ENCODE data around the gene APPBP2. TPM values are rescaled to one million over a fixed set of nuclear protein-coding genes. Genes with fewer than 3 reads are reported as not detected.

APPBP2 gene
- total RNA-seq, 1 donor from 2014 or later, result 46.8 TPM

- H3K9me3 Mint-ChIP-seq (ENCODE audit: unreplicated experiment), result no peaks in the 10 kb centered on the region
- no peaks in the 10 kb centered on the region for H3K4me1 Mint-ChIP-seq (ENCODE audit: low read depth, unreplicated experiment)
- peaks cover 3% of the 10 kb centered on the region for H3K27me3 Mint-ChIP-seq (ENCODE audit: unreplicated experiment)
- no peak overlapping the region for H3K4me3 Mint-ChIP-seq (ENCODE audit: unreplicated experiment)
- TF ChIP-seq, protein P1, sequence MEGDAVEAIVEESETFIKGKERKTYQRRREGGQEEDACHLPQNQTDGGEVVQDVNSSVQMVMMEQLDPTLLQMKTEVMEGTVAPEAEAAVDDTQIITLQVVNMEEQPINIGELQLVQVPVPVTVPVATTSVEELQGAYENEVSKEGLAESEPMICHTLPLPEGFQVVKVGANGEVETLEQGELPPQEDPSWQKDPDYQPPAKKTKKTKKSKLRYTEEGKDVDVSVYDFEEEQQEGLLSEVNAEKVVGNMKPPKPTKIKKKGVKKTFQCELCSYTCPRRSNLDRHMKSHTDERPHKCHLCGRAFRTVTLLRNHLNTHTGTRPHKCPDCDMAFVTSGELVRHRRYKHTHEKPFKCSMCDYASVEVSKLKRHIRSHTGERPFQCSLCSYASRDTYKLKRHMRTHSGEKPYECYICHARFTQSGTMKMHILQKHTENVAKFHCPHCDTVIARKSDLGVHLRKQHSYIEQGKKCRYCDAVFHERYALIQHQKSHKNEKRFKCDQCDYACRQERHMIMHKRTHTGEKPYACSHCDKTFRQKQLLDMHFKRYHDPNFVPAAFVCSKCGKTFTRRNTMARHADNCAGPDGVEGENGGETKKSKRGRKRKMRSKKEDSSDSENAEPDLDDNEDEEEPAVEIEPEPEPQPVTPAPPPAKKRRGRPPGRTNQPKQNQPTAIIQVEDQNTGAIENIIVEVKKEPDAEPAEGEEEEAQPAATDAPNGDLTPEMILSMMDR (IDR thresholded peaks at IDR 0.05; ENCODE audit: partially characterized antibody, unreplicated experiment), result no peak
- no peaks in the 10 kb centered on the region for H3K36me3 Mint-ChIP-seq (ENCODE audit: unreplicated experiment)
- H3K27ac Mint-ChIP-seq (ENCODE audit: unreplicated experiment), result no peak overlapping the region
- no peak for DNase-seq
Measured at GRCh38 chr17:60534613-60535157, 8.6 kb upstream of the APPBP2 start.

DNA sequence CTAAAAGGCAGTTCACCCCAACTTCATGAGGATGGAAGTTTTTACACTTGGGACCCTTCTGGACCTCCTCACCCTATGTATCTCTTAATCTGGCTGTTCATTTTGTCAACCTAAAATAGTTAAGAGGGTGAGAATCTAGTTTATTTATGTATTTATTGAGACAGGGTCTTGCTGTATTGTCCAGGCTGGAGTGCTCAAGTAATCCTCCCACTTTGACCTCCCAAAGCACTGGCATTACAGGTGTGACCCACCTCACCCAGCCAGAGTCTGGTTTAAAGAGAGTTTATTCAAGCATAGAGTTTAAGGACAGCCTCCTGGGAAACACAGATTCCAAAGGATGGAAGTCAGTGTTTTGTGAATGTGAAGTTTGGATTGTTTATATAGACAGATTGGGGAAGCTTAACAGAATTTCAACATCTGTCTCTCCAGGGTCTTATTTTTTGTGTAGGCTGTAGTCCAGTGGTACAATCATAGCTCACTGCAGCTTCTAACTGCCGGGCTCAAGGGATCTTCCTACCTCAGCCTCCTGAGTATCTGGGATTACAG is 8.0 kb upstream of the APPBP2 start:
- Mint-ChIP-seq H3K27me3 (ENCODE audit: unreplicated experiment) (peaks cover 3% of the 10 kb centered on the region), H3K4me3 (ENCODE audit: unreplicated experiment) (no peak overlapping the region), H3K9me3 (ENCODE audit: unreplicated experiment) (no peaks in the 10 kb centered on the region), H3K4me1 (ENCODE audit: low read depth, unreplicated experiment) (no peaks in the 10 kb centered on the region), H3K36me3 (ENCODE audit: unreplicated experiment) (no peaks in the 10 kb centered on the region), H3K27ac (ENCODE audit: unreplicated experiment) (no peak overlapping the region)
- TF ChIP-seq, protein P1 (IDR thresholded peaks at IDR 0.05; ENCODE audit: partially characterized antibody, unreplicated experiment), result no peak
- DNase-seq, result no peak

- TF ChIP-seq, protein P1 (IDR thresholded peaks at IDR 0.05; ENCODE audit: partially characterized antibody, unreplicated experiment), result no peak
- Mint-ChIP-seq H3K4me3 (ENCODE audit: unreplicated experiment) (no peak overlapping the region), H3K27me3 (ENCODE audit: unreplicated experiment) (peaks cover 10% of the 10 kb centered on the region), H3K36me3 (ENCODE audit: unreplicated experiment) (no peaks in the 10 kb centered on the region), H3K27ac (ENCODE audit: unreplicated experiment) (no peak overlapping the region), H3K9me3 (ENCODE audit: unreplicated experiment) (peaks cover 5% of the 10 kb centered on the region), H3K4me1 (ENCODE audit: low read depth, unreplicated experiment) (peaks cover 3% of the 10 kb centered on the region)
- no peak for DNase-seq
Measured at GRCh38 chr17:60529806-60530205, 3.8 kb upstream of the APPBP2 start.

GRCh38 chr17:60528828-60529227 is 2.8 kb upstream of the APPBP2 start:
- H3K4me1 Mint-ChIP-seq (ENCODE audit: low read depth, unreplicated experiment), result peaks cover 5% of the 10 kb centered on the region
- H3K36me3 Mint-ChIP-seq (ENCODE audit: unreplicated experiment), result no peaks in the 10 kb centered on the region
- TF ChIP-seq, protein P1 (IDR thresholded peaks at IDR 0.05; ENCODE audit: partially characterized antibody, unreplicated experiment), result no peak
- no peak for DNase-seq
- H3K27me3 Mint-ChIP-seq (ENCODE audit: unreplicated experiment), result peaks cover 10% of the 10 kb centered on the region
- H3K4me3 Mint-ChIP-seq (ENCODE audit: unreplicated experiment), result no peak overlapping the region
- H3K9me3 Mint-ChIP-seq (ENCODE audit: unreplicated experiment), result peaks cover 5% of the 10 kb centered on the region
- H3K27ac Mint-ChIP-seq (ENCODE audit: unreplicated experiment), result no peak overlapping the region

DNA sequence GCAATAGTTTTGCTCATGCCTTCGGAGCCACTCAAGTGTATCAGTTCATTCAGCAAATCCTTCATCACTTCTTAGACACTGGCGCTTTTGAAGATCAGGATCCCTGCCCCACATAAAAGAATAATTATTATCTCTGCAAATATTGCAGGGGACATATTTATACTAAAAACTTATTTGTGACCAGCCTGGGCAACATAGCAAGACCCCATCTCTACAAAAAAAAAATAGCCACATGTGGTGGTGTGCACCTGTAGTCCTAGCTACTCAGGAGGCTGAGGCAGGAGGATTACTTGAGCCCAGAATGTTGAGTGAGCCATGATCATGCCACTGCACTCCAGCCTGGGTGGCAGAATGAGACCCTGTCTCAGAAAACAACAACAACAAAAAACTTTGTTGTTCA is 1.7 kb upstream of the APPBP2 start:
- H3K36me3 Mint-ChIP-seq (ENCODE audit: unreplicated experiment), result no peaks in the 10 kb centered on the region
- H3K4me3 Mint-ChIP-seq (ENCODE audit: unreplicated experiment), result peak overlapping the region; percentile 11
- DNase-seq, result no peak
- TF ChIP-seq, protein P1 (IDR thresholded peaks at IDR 0.05; ENCODE audit: partially characterized antibody, unreplicated experiment), result no peak
- peaks cover 5% of the 10 kb centered on the region for H3K4me1 Mint-ChIP-seq (ENCODE audit: low read depth, unreplicated experiment)
- H3K27ac Mint-ChIP-seq (ENCODE audit: unreplicated experiment), result no peak overlapping the region
- peaks cover 5% of the 10 kb centered on the region for H3K9me3 Mint-ChIP-seq (ENCODE audit: unreplicated experiment)
- H3K27me3 Mint-ChIP-seq (ENCODE audit: unreplicated experiment), result peaks cover 7% of the 10 kb centered on the region

Data from glutamatergic neuron (in vitro differentiated cells).